ENCODE results near the gene PTPRD.
"Not testable (repeated sequence)": the region's sequence is repeated elsewhere in the genome, so short reads cannot be mapped to it uniquely, and the experiment has no call there.

The PTPRD gene

GRCh38 chr9:8943392-8943791 lies 1669.4 kb downstream of the PTPRD start:
- in situ Hi-C loops (cut with MboI; ENCODE audit: low sequenced_read_pairs), result no loop called here

- in situ Hi-C loops (cut with MboI; ENCODE audit: low sequenced_read_pairs), result no loop called here
Observed at GRCh38 chr9:8940650-8941049, 1672.2 kb downstream of the PTPRD start.

GRCh38 chr9:8926461-8926860 lies 1686.3 kb downstream of the PTPRD start:
- in situ Hi-C loops (cut with MboI; ENCODE audit: low sequenced_read_pairs), result no loop called here

- in situ Hi-C loops (cut with MboI; ENCODE audit: low sequenced_read_pairs), result no loop called here
Observed at GRCh38 chr9:8924562-8924961, 1688.2 kb downstream of the PTPRD start.

- in situ Hi-C loops (cut with MboI; ENCODE audit: low sequenced_read_pairs), result not testable (repeated sequence)
Observed at GRCh38 chr9:8920478-8921183, 1692.2 kb downstream of the PTPRD start.

GRCh38 chr9:8917956-8918739 lies 1694.7 kb downstream of the PTPRD start:
- in situ Hi-C loops (cut with MboI; ENCODE audit: low sequenced_read_pairs), result no loop called here

GRCh38 chr9:8916771-8917170 lies 1696.0 kb downstream of the PTPRD start:
- in situ Hi-C loops (cut with MboI; ENCODE audit: low sequenced_read_pairs), result no loop called here

GRCh38 chr9:8907868-8908267 lies 1704.9 kb downstream of the PTPRD start:
- in situ Hi-C loops (cut with MboI; ENCODE audit: low sequenced_read_pairs), result no loop called here

- in situ Hi-C loops (cut with MboI; ENCODE audit: low sequenced_read_pairs), result no loop called here
Observed at GRCh38 chr9:8905731-8906130, 1707.1 kb downstream of the PTPRD start.

- in situ Hi-C loops (cut with MboI; ENCODE audit: low sequenced_read_pairs), result no loop called here
Observed at GRCh38 chr9:8904771-8905515, 1707.9 kb downstream of the PTPRD start.

GRCh38 chr9:8903077-8903476 lies 1709.7 kb downstream of the PTPRD start:
- in situ Hi-C loops (cut with MboI; ENCODE audit: low sequenced_read_pairs), result no loop called here

- in situ Hi-C loops (cut with MboI; ENCODE audit: low sequenced_read_pairs), result no loop called here
Observed at GRCh38 chr9:8901146-8901545, 1711.7 kb downstream of the PTPRD start.

GRCh38 chr9:8899511-8899910 lies 1713.3 kb downstream of the PTPRD start:
- in situ Hi-C loops (cut with MboI; ENCODE audit: low sequenced_read_pairs), result no loop called here

GRCh38 chr9:8895861-8896224 lies 1717.0 kb downstream of the PTPRD start:
- in situ Hi-C loops (cut with MboI; ENCODE audit: low sequenced_read_pairs), result no loop called here

GRCh38 chr9:8895106-8895860 lies 1717.5 kb downstream of the PTPRD start:
- in situ Hi-C loops (cut with MboI; ENCODE audit: low sequenced_read_pairs), result no loop called here

GRCh38 chr9:8890695-8891094 lies 1722.1 kb downstream of the PTPRD start:
- in situ Hi-C loops (cut with MboI; ENCODE audit: low sequenced_read_pairs), result no loop called here

- in situ Hi-C loops (cut with MboI; ENCODE audit: low sequenced_read_pairs), result no loop called here
Observed at GRCh38 chr9:8889100-8889499, 1723.7 kb downstream of the PTPRD start.

GRCh38 chr9:8888591-8888990 lies 1724.2 kb downstream of the PTPRD start:
- in situ Hi-C loops (cut with MboI; ENCODE audit: low sequenced_read_pairs), result no loop called here

- in situ Hi-C loops (cut with MboI; ENCODE audit: low sequenced_read_pairs), result no loop called here
Observed at GRCh38 chr9:8887369-8887768, 1725.4 kb downstream of the PTPRD start.

- in situ Hi-C loops (cut with MboI; ENCODE audit: low sequenced_read_pairs), result no loop called here
Observed at GRCh38 chr9:8883321-8883720, 1729.5 kb downstream of the PTPRD start.

- in situ Hi-C loops (cut with MboI; ENCODE audit: low sequenced_read_pairs), result no loop called here
Observed at GRCh38 chr9:8880060-8880459, 1732.7 kb downstream of the PTPRD start.

Data from HL-60/S4 treated with phorbol 12-myristate 13-acetate at 8.2 ng/mL for 4 days and 3 days (cell line).